Measurements from ENCODE around the gene FAM193A.
"Not testable (repeated sequence)": the region's sequence is repeated elsewhere in the genome, so short reads cannot be mapped to it uniquely, and the experiment has no call there.

Gene FAM193A

GRCh38 chr4:2578106-2578505, 41.7 kb downstream of the FAM193A start:
- no peak for DNase-seq

GRCh38 chr4:2579910-2580309, 43.5 kb downstream of the FAM193A start:
- DNase-seq, result no peak

- DNase-seq, result no peak
These were observed 46.6 kb downstream of the FAM193A start for GRCh38 chr4:2583092-2583491.

- DNase-seq, result no peak
These were observed 47.1 kb downstream of the FAM193A start for GRCh38 chr4:2583517-2583916.

DNA sequence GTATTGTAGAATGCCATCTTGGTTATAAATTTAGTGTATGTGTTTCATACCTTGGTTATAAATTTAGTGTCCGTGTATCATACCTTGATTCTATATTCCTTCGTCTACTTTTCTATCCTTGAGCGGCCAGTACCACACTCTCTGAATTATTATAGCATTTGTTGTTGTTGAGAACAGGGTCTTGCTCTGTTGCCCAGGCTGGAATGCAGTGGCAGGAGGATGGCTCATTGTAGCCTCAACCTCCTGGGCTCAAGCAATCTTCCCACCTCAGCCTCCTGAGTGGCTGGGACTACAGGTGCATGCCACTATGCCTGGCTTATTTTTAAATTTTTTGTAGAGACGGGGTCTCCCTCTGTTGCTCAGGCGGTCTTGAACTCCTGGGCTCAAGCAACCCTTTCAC, 50.1 kb downstream of the FAM193A start:
- no peak for DNase-seq

- DNase-seq, result no peak
These were observed 50.9 kb downstream of the FAM193A start for GRCh38 chr4:2587213-2587823.

- DNase-seq, result no peak
These were observed 51.8 kb downstream of the FAM193A start for GRCh38 chr4:2588259-2588658.

DNA sequence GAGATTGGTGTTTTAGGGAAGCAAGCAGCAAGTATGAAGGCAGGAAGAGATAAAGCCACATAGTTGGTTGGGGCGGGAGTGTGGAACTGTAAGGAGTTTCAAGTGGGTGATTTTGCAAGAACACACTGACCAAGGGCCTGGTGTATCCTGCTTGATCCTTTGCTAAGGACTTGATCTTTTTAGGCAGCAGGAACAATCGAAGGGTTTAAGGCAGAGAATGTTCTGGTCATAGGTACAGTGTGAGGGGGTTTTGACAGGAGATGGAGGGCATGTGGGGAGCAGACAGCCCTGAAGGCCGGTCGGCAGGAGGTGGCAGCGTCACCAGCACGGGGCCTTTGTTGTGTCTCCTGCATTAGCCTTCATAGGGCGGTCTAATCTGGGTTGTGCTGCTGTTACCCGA, 54.7 kb downstream of the FAM193A start:
- DNase-seq, result peak; percentile 45 to 57

DNA sequence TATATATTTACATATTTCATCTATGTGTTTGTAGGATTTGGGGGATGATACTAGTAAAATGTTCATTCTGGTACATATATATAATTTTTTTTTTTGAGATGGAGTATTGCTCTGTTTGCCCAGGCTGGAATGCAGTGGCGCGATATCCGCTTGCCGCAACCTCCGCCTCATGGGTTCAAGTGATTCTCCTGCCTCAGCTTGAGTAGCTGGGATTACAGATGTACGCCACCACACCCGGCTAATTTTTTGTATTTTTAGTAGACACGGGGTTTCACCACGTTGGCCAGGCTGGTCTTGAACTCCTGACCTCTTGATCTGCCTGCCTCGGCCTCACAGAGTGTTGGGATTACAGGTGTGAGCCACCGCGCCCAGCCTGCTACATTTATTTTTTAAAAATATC, 55.6 kb downstream of the FAM193A start:
- DNase-seq, result not testable (repeated sequence)

GRCh38 chr4:2592572-2592971, 56.1 kb downstream of the FAM193A start:
- peak; percentile 17 to 52 for DNase-seq

DNA sequence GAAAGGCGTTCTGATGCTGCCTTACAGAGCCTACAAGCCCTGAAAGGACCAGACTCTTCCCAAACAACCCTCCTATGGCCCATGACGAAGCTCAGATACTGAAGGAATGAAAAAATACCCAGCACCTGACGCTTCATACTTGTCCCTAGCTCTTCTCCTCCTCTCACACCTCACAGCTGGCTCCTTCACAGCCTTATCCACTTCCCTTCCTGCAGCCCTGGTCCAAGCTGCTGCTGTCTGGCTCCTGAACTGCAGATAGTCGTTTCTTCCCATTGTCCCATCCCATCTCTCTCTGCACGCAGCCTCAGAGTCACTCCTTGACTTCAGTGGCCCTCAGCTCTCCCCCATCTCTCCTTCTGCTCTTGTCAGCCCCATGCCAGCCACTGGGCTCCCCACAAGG, 56.6 kb downstream of the FAM193A start:
- DNase-seq, result no peak

- no peak for DNase-seq
These were observed 59.0 kb downstream of the FAM193A start for GRCh38 chr4:2595436-2595835.

DNA sequence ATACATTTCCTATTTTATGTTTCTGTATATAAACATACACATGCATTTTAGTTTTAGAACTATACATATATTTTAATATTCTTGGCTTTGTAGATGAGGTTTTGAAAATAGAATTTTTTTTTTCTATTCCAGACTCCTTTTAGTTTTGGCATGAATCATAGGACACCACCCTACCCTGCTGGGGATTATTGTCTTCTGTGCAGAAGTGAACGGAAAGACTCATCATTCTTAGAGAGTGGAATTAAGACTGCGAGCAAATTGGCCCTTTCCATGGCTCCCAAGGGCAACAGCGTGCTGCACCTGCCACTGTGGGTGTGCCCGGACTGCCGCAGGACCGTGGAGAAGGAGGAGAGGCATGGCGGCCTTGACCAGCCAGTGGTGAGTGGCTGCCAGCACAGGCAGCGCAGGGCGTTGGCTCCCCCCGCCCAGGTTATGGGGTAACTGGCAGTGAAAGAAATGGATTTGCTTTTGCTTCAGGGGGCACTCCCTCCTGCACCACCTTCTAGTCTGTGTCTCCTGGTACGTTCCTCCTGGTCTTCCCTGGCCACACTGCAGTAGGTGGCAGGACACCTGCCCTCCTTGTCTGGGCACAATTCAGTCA, 59.6 kb downstream of the FAM193A start:
- no peak for DNase-seq

DNA sequence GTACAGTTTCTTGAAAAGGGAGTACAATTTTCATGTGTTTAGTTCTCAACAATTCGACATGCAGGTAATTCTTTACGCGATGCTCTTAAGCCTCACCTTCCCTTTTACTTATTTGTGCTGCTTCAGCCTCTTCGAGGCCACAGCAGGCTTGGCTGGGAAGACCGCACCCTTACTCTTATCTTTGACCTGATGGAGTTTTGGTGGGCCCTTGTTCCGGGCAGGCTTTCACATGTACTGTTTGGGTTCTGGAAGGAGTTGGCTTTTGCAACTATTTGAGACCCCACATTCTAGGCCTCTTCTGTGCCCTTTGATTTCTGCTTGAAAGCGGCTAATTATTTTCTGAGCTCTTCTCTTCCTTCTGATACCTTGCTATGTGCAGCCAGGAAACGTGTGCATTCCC, 60.2 kb downstream of the FAM193A start:
- no peak for DNase-seq

- DNase-seq, result peak; percentile 30 to 40
These were observed 62.3 kb downstream of the FAM193A start for GRCh38 chr4:2598511-2599303.

DNA sequence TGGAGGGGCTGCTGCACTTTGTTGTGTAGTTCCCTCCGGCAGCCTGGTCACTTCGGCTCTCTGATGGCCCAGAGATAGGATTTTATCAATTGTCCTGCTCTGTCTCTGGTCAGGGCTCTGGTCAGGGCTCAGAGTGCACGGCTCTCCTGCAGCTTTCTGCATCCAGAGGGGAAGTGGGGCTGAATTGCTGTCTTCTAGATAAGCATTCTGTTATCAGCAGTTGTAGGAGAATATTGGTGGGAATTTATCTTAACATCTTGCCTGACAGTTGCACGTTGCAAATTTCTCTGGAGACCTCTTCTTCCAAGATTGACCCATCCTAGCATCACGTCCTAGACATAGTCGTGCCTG, 62.8 kb downstream of the FAM193A start:
- DNase-seq, result no peak

- DNase-seq, result no peak
These were observed 64.4 kb downstream of the FAM193A start for GRCh38 chr4:2600878-2601277.

DNA sequence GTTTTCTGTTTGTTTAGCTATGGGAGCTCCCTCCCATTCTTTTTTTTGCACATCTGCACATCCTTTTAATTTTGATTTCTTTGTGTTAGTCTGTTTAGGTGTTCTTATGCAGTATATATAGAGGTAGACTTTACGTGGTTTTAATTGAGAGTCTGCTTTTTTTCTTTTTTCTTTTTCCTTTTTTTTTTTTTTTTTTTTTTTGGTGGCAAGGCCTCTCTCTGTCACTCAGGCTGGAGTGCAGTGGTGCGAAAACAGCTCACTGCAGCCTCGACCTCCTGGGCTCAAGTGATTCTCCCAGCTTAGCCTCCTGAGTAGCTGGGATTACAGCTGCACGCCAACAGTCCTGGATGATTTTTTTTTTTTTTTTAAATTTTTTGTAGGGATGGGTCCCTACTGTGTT, 68.2 kb downstream of the FAM193A start:
- no peak for DNase-seq

DNA sequence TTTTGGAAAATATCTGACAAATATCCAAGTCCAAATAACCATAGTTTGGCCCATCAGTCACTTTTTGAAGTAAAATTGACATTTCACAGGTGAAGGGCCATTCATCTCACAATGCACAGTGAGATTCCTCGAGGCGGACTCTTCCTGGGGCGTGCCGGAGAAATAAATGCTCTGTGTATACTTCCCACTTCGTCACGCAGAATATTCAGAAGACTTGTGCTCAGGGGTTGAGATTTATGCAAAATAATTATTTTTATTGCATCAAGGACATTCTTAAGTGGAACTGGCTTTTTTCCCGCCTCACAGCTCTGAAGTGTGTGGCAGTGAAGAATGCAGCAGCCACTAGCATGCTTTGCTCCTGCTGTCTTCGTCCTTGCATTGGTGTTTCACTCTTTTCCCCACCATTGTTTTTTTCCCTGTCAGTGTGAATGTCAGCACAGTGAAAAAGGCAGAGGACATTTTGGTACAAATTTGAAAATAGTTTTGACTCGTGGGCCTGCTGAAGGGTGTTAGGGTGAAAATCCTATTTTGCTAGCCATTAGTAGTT, 70.6 kb downstream of the FAM193A start:
- DNase-seq, result no peak

DNA sequence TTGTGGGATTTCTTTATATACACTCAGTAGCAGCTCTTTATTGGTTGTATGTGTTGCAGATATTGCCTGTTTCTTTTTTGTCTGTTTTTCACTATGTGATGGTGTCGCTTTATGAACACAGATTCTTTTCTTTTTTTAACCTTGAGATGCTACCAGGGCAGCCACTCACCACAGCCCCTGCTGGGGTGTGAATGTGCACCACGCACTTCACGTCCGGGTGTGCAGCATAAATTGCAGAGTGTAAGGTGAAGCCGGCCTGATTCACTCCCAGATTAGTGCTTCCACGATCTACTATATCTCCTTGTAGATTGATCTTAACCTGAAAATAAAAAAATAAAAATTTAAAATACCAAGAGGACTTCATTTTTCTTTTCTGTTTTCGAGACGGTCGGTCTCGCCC, 71.4 kb downstream of the FAM193A start:
- DNase-seq, result no peak

DNA sequence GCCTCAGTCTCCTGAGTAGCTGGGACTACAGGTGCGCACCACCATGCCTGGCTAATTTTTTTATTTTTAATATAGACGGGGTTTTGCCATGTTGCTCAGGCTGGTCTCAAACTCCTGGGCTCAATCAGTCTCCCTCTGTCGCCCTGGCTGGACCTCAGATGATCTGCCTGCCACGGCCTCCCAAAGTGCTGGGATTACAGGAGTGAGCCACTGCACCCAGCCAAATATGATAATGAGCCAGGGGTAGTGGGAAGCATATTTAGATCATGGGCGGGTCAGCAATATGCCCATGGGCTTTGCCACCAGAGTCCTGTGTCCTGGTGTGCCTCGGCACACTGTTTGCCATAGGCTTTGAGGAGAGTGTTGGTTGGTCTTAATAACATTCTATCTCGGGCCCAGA, 71.8 kb downstream of the FAM193A start:
- DNase-seq, result no peak

GRCh38 chr4:2615821-2616220, 79.4 kb downstream of the FAM193A start:
- no peak for DNase-seq

DNA sequence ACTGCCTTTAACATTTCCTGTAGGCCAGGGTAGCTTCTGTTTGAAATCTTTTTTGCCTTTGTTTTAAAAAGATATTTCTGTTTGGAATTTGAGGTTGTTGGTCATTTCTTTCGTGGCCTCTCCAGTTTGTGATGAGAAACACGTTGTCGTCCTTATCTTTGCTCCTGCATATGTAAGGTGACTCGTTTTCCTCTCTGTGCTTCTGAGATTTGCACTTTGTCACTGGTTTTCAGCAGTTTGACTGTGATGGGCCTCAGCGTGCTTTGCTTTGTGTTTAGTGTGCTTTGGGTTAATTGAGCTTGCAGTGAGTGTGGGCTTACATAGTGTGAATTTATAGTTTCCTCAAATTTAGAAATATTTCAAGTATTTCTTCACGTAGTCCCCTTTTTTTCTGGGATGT, 81.5 kb downstream of the FAM193A start:
- DNase-seq, result no peak

GRCh38 chr4:2618729-2619128, 82.3 kb downstream of the FAM193A start:
- not testable (repeated sequence) for DNase-seq

Measured in inflammatory macrophage (primary cell).